Measurements from ENCODE around the gene UBE2O. TPM values are rescaled to one million over a fixed set of nuclear protein-coding genes. Genes with fewer than 3 reads are reported as not detected.
A peak's percentile ranks its signal among the peaks of the same experiment; 100 is the strongest.

UBE2O gene
- total RNA-seq, 1 experiment from 2014 or later = 19.5 TPM

GRCh38 chr17:76354317-76354729 lies 98.6 kb downstream of the UBE2O start:
- Mint-ChIP-seq H3K4me1 (ENCODE audit: insufficient read depth, unreplicated experiment) (peaks cover 8% of the 10 kb centered on the region), H3K4me3 (ENCODE audit: unreplicated experiment) (peak overlapping the region; percentile 95), H3K27ac (ENCODE audit: low read depth, unreplicated experiment) (peak overlapping the region; percentile 98), H3K9me3 (ENCODE audit: unreplicated experiment) (no peaks in the 10 kb centered on the region), H3K27me3 (ENCODE audit: insufficient read depth, unreplicated experiment) (no peaks in the 10 kb centered on the region), H3K36me3 (ENCODE audit: insufficient read depth, unreplicated experiment) (no peaks in the 10 kb centered on the region)
- DNase-seq (ENCODE audit: unreplicated experiment) = no peak
- ChIA-PET CTCF (interaction anchor here (0.6 to 2.6 kb wide), 8 partner anchors 7 to 304 kb away, joined by 3 to 20 read pairs (median 4); partner anchors contain the start of genes QRICH2 and SPHK1), POLR2A (interaction anchor here (0.7 to 3.6 kb wide), 17 partner anchors 8 to 355 kb away, joined by 3 to 49 read pairs (median 8); partner anchors contain the start of genes RHBDF2, SPHK1 and UBALD2)
- intact Hi-C loops (cut with micrococcal nuclease) = no loop called here
- no peak for TF ChIP-seq CTCF (IDR thresholded peaks at IDR 0.05; ENCODE audit: unreplicated experiment)
- no TSS peak for BruUV-seq (replicated peaks)

GRCh38 chr17:76353599-76354316 lies 99.2 kb downstream of the UBE2O start, which contains the start of gene PRPSAP1:
PRPSAP1 (minus strand) TSS chr17:76353916; CDS start chr17:76353703, 213 bp downstream.
- Mint-ChIP-seq H3K27ac (ENCODE audit: low read depth, unreplicated experiment) (peak within 1 kb of the TSS; percentile 98), H3K9me3 (ENCODE audit: unreplicated experiment) (no peaks in the 10 kb centered on the region), H3K4me3 (ENCODE audit: unreplicated experiment) (peak within 1 kb of the TSS; percentile 95), H3K27me3 (ENCODE audit: insufficient read depth, unreplicated experiment) (no peaks in the 10 kb centered on the region), H3K4me1 (ENCODE audit: insufficient read depth, unreplicated experiment) (peaks cover 8% of the 10 kb centered on the region), H3K36me3 (ENCODE audit: insufficient read depth, unreplicated experiment) (no peaks in the 10 kb centered on the region)
- TF ChIP-seq CTCF (IDR thresholded peaks at IDR 0.05; ENCODE audit: unreplicated experiment) = peak; percentile 35
- peak; percentile 94 for DNase-seq (ENCODE audit: unreplicated experiment)
- intact Hi-C loops (cut with micrococcal nuclease) = no loop called here
- ChIA-PET POLR2A (interaction anchor here (0.7 to 3.6 kb wide), 26 partner anchors 8 to 413 kb away, joined by 3 to 49 read pairs (median 5); partner anchors contain the start of genes FBF1, JMJD6, METTL23 and RHBDF2), CTCF (interaction anchor here (0.6 to 2.6 kb wide), 12 partner anchors 8 to 304 kb away, joined by 3 to 20 read pairs (median 3); partner anchors contain the start of genes QRICH2 and SPHK1)
- no TSS peak for BruUV-seq (replicated peaks)

GRCh38 chr17:76353004-76353598 lies 99.9 kb downstream of the UBE2O start:
- Mint-ChIP-seq H3K4me1 (ENCODE audit: insufficient read depth, unreplicated experiment) (peaks cover 8% of the 10 kb centered on the region), H3K9me3 (ENCODE audit: unreplicated experiment) (no peaks in the 10 kb centered on the region), H3K36me3 (ENCODE audit: insufficient read depth, unreplicated experiment) (no peaks in the 10 kb centered on the region), H3K27ac (ENCODE audit: low read depth, unreplicated experiment) (peak overlapping the region; percentile 29), H3K27me3 (ENCODE audit: insufficient read depth, unreplicated experiment) (no peaks in the 10 kb centered on the region), H3K4me3 (ENCODE audit: unreplicated experiment) (peak overlapping the region; percentile 95)
- intact Hi-C loops (cut with micrococcal nuclease) = no loop called here
- ChIA-PET POLR2A (interaction anchor here (0.6 to 3.6 kb wide), 26 partner anchors 8 to 412 kb away, joined by 3 to 49 read pairs (median 5); partner anchors contain the start of genes FBF1, JMJD6, METTL23 and RHBDF2), CTCF (interaction anchor here (0.6 to 2.6 kb wide), 7 partner anchors 18 to 272 kb away, joined by 3 to 20 read pairs (median 3); partner anchors contain the start of gene SPHK1)
- no peak for DNase-seq (ENCODE audit: unreplicated experiment)
- no peak for TF ChIP-seq CTCF (IDR thresholded peaks at IDR 0.05; ENCODE audit: unreplicated experiment)
- BruUV-seq (replicated peaks) = no TSS peak

Measured in MCF 10A (cell line).